Measurements from ENCODE around the gene OXNAD1. TPM values are rescaled to one million over a fixed set of nuclear protein-coding genes. Genes with fewer than 3 reads are reported as not detected.

The OXNAD1 gene
- total RNA-seq, 1 donor from 2014 or later, result 20.2 TPM

- H3K9me3 ChIP-seq (replicated peaks), result no peaks in the 10 kb centered on the region
- no peak overlapping the region for H3K4me3 ChIP-seq
- H3K36me3 ChIP-seq, result no peaks in the 10 kb centered on the region
- DNase-seq, result no peak
- TF ChIP-seq, protein P1, sequence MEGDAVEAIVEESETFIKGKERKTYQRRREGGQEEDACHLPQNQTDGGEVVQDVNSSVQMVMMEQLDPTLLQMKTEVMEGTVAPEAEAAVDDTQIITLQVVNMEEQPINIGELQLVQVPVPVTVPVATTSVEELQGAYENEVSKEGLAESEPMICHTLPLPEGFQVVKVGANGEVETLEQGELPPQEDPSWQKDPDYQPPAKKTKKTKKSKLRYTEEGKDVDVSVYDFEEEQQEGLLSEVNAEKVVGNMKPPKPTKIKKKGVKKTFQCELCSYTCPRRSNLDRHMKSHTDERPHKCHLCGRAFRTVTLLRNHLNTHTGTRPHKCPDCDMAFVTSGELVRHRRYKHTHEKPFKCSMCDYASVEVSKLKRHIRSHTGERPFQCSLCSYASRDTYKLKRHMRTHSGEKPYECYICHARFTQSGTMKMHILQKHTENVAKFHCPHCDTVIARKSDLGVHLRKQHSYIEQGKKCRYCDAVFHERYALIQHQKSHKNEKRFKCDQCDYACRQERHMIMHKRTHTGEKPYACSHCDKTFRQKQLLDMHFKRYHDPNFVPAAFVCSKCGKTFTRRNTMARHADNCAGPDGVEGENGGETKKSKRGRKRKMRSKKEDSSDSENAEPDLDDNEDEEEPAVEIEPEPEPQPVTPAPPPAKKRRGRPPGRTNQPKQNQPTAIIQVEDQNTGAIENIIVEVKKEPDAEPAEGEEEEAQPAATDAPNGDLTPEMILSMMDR (IDR thresholded peaks at IDR 0.05; ENCODE audit: borderline replicate concordance), result no peak
- intact Hi-C loops (cut with micrococcal nuclease), result loop anchor here (10.0 kb wide), 1 partner anchor 616 kb away; no protein-coding TSS in a partner anchor
- no peak overlapping the region for H3K27ac ChIP-seq (replicated peaks)
- H3K4me1 ChIP-seq, result peaks cover 54% of the 10 kb centered on the region
- no peaks in the 10 kb centered on the region for H3K27me3 ChIP-seq (ENCODE audit: low read depth)
These were observed 23.8 kb upstream of the OXNAD1 start for GRCh38 chr3:16241225-16241624.

DNA sequence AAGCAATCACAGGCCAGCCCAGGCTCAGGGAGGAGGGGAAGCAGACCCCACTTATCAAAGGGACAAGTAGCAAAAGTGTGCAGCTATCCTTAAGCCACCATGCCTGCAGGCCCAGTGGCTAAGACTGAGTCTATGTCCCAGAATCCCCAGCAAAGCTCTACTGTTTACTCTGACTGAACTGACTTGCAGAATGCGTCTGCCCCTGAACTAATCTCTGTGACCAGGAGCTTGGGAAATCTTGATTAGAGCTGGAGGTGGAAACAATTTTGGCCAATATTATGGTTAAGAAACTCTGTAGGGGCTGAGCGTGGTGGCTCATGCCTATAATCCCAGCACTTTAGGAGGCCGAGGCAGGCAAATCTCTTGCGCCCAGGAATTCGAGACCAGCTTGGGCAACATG is 22.8 kb upstream of the OXNAD1 start:
- Histone ChIP-seq H3K9me3 (replicated peaks) (no peaks in the 10 kb centered on the region), H3K4me1 (peaks cover 46% of the 10 kb centered on the region), H3K4me3 (no peak overlapping the region), H3K27me3 (ENCODE audit: low read depth) (no peaks in the 10 kb centered on the region), H3K36me3 (no peaks in the 10 kb centered on the region), H3K27ac (replicated peaks) (no peak overlapping the region)
- no peak for DNase-seq
- intact Hi-C loops (cut with micrococcal nuclease), result loop anchor here (10.0 kb wide), 1 partner anchor 617 kb away; no protein-coding TSS in a partner anchor
- TF ChIP-seq, protein P1 (IDR thresholded peaks at IDR 0.05; ENCODE audit: borderline replicate concordance), result no peak

- H3K4me3 ChIP-seq, result no peak overlapping the region
- H3K27me3 ChIP-seq (ENCODE audit: low read depth), result no peaks in the 10 kb centered on the region
- no peaks in the 10 kb centered on the region for H3K36me3 ChIP-seq
- DNase-seq, result peak; percentile 25
- TF ChIP-seq, protein P1 (IDR thresholded peaks at IDR 0.05; ENCODE audit: borderline replicate concordance), result no peak
- no peaks in the 10 kb centered on the region for H3K9me3 ChIP-seq (replicated peaks)
- intact Hi-C loops (cut with micrococcal nuclease), result loop anchor here (10.0 kb wide), 1 partner anchor 619 kb away; no protein-coding TSS in a partner anchor
- H3K4me1 ChIP-seq, result peaks cover 41% of the 10 kb centered on the region
- H3K27ac ChIP-seq (replicated peaks), result peak overlapping the region; percentile 64
These were observed 21.1 kb upstream of the OXNAD1 start for GRCh38 chr3:16243706-16244490.

- H3K27ac ChIP-seq (replicated peaks), result no peak overlapping the region
- H3K36me3 ChIP-seq, result no peaks in the 10 kb centered on the region
- no peak overlapping the region for H3K4me3 ChIP-seq
- intact Hi-C loops (cut with micrococcal nuclease), result loop anchor here (2.0 to 10.0 kb wide), 3 partner anchors 197 to 621 kb away; no protein-coding TSS in a partner anchor
- peaks cover 26% of the 10 kb centered on the region for H3K4me1 ChIP-seq
- no peaks in the 10 kb centered on the region for H3K9me3 ChIP-seq (replicated peaks)
- H3K27me3 ChIP-seq (ENCODE audit: low read depth), result no peaks in the 10 kb centered on the region
- TF ChIP-seq, protein P1 (IDR thresholded peaks at IDR 0.05; ENCODE audit: borderline replicate concordance), result no peak
- DNase-seq, result no peak
These were observed 19.4 kb upstream of the OXNAD1 start for GRCh38 chr3:16245609-16246008.

DNA sequence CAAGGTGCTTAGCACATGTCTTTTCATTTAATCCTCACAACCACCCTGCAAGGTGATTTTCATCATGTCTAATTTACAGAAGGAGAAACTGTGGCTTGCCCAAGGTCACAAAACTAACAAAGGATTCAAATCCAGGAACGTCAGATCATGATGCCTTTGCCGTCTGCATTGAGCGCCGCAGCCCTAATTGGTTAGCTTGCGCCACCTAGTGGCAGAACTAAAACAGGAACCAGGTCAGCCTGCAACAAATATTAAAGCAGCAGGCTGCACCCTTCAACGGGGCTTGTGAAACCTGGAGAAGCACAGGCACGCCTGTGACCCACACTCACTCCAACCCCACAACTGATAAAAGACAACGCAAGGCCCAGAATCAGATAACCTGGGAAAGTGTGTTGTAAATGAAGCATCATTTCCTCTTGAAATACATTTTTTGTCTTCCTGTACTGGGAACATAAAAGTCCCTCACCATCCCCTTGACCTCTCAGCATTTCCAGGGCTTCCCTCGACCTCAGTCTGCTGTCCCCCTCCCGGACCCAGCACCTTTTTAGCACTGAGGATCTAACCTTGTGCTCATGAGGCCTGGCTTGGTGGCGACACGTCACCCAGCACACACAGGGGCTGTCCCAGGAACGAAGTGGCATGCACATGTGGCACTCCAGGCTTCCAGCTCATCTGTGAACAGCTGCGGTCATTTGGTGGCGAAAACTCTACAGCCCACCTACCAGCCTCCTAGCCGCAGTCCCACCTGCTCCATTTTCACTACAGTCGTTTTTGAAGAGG is 17.5 kb upstream of the OXNAD1 start:
- TF ChIP-seq, protein P1 (IDR thresholded peaks at IDR 0.05; ENCODE audit: borderline replicate concordance), result peak; percentile 96
- no peaks in the 10 kb centered on the region for H3K9me3 ChIP-seq (replicated peaks)

More for the DNA sequence above, 17.5 kb upstream of the OXNAD1 start:
- Histone ChIP-seq H3K4me3 (no peak overlapping the region), H3K27ac (replicated peaks) (no peak overlapping the region), H3K36me3 (no peaks in the 10 kb centered on the region), H3K4me1 (peaks cover 26% of the 10 kb centered on the region), H3K27me3 (ENCODE audit: low read depth) (no peaks in the 10 kb centered on the region)
- peak; percentile 57 for DNase-seq
- intact Hi-C loops (cut with micrococcal nuclease), result loop anchor here (2.0 to 10.0 kb wide), 3 partner anchors 199 to 623 kb away; no protein-coding TSS in a partner anchor
